IPS-18a (cell line): ENCODE data around the gene OR13A1.

Experiments used
- H3K27ac ChIP-seq: one replicate; pipeline ENCODE4 v1.5.1; 2013; ENCODE audit warnings: low read length
- H3K27me3 ChIP-seq: one replicate; pipeline ENCODE4 v1.6.1; 2013; ENCODE audit warnings: mild to moderate bottlenecking, low read length; ENCODE audit not compliant: control insufficient read depth, insufficient read depth
- H3K36me3 ChIP-seq: one replicate; pipeline ENCODE4 v1.6.1; 2013; ENCODE audit warnings: low read depth, low read length; ENCODE audit not compliant: control insufficient read depth
- H3K4me1 ChIP-seq: one replicate; pipeline ENCODE4 v1.6.1; 2013; ENCODE audit warnings: low read depth, low read length; ENCODE audit not compliant: control insufficient read depth
- H3K4me3 ChIP-seq: one replicate; pipeline ENCODE4 v1.5.1; 2013; ENCODE audit warnings: low read length
- H3K9ac ChIP-seq: one replicate; pipeline ENCODE4 v1.6.1; 2013; ENCODE audit warnings: mild to moderate bottlenecking, low read length, moderate library complexity
- H3K9me3 ChIP-seq: one replicate; pipeline ENCODE4 v1.6.1; 2013; ENCODE audit warnings: low read depth, low read length; ENCODE audit not compliant: control insufficient read depth

The OR13A1 gene

GRCh38 chr10:45254892-45255291, 60.5 kb downstream of the OR13A1 start:
- Histone ChIP-seq H3K27ac (no peak overlapping the region), H3K27me3 (no peaks in the 10 kb centered on the region), H3K4me3 (no peak overlapping the region), H3K4me1 (no peaks in the 10 kb centered on the region), H3K9me3 (no peaks in the 10 kb centered on the region), H3K9ac (no peak overlapping the region), H3K36me3 (no peaks in the 10 kb centered on the region)

- Histone ChIP-seq H3K27me3 (no peaks in the 10 kb centered on the region), H3K4me3 (no peak overlapping the region), H3K9me3 (no peaks in the 10 kb centered on the region), H3K27ac (no peak overlapping the region), H3K9ac (no peak overlapping the region), H3K4me1 (peaks cover 4% of the 10 kb centered on the region), H3K36me3 (no peaks in the 10 kb centered on the region)
Observed at GRCh38 chr10:45253183-45253914, 62.1 kb downstream of the OR13A1 start.
